HG02763 (cell line): Measurements from ENCODE around the gene GPHN.

Experiments
- ATAC-seq: cut with Tn5 transposase; IDR thresholded peaks from one replicate; pipeline ENCODE4 v1.9.1; 2021; ENCODE audit warnings: mild to moderate bottlenecking, moderate library complexity; ENCODE audit not compliant: unreplicated experiment

Gene GPHN

DNA sequence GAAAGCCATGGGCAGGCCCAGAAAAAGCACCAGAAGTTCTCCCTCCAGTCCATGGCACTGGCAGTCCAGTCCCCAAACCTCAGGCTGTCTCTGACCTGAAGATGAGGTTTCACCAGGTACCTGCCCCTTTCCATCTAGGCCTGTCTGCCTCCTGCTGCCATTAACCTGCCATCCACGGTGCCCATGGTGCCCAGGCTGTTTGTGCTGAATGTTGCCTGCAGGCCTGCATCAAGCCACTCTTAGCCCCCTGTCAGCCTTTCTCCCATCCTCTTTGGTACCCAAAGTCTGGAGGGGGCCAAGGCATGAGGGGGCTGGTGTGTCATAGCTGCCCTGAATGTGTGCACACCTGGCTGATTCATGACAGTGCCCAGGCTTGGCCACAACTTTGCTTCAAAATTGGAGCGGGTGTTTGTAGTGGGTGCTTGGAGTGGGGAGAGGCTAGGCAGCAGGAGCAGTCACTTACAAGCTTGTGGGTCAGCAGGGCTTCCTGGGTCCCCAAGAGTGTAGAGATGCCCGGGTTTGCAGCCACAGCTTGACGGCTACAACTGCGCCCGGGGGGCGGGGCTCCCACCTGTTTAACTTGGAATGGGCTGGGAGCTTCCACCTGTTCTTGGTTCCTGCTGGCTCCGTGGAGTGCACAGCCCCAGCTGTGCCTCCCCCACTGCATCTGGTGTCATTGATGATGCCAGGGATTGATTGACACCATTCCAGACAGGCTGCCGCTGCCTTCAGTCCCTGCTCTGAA lies 88.5 kb downstream of the GPHN start:
- ATAC-seq: no peak

DNA sequence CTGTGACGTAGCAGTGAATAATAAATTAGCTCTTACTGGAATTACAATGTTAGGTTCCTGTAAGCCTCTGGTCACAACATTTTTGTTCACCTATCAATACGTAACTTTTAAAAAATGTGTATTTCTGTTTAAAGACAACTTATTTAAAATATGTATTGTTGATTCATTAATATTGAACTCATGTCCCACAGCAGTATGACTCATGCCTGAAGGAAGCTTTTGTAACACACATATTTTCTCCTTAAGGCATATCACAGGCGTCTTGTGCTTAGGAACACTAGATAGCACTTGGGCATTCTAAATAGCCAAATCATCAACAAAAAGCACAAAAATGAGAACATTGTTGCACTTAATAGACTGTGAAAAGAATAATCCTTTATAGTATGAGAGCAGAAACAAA lies 92.5 kb downstream of the GPHN start:
- ATAC-seq: no peak

DNA sequence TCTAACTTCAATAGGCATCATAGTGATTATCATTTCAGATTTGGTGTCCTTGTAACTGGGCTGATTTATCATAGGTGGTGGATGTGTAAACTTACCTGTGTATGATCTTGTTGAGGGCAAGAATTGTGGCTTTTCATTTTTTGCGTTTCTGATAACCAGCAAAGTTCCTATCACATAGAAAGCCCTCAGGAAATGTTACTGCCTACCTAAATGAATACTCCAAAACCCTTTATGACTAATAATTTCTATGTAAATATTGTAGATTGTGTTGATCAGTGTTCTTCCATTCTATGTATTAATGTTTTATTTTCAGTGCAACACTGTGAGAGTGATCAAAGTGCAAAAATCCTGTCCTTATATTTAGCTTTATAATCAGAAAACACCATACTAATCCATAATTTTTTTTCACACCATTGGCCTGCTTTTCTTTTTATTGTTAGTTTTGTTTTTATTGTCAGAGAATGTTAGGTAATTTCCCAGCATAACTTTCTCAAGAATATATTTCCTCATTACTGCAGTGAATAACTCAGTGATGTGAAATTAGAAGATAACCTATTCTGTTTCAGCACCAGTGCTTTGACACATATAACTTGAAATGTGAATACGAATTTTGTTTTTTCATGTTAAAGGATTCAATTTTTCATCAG lies 94.1 kb downstream of the GPHN start:
- no peak for ATAC-seq

DNA sequence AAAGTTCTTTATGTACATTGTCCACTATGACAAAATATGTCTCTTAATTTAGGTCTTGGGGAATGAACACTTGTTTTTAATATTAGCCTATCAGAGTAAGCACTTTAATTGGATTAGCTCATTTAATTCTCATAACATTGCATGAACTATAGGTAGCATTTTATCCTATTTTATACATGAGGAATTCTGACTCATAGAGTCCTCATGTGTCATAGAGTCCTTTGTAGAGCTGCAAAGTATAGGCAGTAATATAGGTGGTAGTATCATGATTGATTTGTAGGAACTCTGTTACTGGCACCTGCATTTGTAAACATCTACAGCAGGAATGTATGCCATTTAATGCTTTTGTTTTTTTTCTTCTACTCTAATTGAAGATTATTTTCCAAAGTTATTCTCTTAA lies 96.0 kb downstream of the GPHN start:
- ATAC-seq: no peak

DNA sequence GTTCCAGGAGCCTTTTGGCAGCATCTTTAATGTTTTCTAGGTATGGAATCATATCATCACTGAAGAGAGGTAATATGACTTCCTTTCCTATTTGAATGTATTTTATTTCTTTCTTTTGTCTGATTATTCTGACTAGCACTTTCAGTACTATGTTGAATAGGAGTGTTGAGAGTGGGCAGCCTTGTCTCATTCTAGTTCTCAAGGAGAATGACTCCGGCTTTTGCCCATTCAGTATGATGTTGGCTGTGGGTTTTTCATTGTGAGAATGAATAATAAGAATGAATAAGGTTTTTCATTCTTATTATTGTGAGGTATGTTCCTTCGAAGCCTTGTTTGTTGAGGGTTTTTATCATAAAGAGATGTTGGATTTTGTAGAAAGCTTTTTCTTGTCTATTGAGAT lies 98.9 kb downstream of the GPHN start:
- ATAC-seq: no peak

DNA sequence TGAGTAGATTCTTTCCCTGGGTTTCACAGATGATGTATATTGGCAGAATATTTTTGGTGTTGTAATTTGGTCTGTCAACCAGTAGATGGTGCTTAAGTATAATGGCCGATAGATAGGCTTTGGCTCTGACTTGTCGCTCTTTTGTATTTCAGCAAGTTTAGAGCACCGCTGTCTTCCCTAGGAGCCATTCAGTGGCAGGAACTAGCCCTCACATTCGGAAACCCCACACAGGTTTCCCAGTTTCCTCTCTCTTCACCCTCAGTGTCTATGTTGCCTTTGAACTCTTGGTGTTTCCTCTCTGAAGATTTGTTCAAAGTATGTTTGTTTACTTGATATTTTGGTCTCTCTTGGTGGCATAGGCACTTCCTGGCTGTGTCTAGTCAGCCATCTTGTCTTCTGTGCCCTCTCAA lies 102.2 kb downstream of the GPHN start:
- ATAC-seq: no peak

DNA sequence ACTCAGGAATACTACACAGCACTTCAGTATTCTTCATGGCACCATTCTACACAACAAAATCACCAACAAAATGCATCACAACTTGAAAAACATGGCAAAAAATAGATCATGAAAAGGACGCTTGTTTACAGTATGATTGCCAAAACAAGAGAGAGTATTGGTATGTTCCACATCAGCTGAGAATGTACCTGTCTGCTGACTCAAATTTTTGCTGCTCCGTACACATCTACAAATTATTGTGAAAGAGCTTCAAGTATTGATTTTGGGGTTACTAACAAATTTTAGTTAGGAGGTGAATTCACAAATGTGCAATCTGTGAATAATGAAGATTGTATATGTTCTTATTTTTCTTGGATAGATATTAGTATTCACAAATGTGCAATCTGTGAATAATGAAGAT lies 105.4 kb downstream of the GPHN start:
- no peak for ATAC-seq

DNA sequence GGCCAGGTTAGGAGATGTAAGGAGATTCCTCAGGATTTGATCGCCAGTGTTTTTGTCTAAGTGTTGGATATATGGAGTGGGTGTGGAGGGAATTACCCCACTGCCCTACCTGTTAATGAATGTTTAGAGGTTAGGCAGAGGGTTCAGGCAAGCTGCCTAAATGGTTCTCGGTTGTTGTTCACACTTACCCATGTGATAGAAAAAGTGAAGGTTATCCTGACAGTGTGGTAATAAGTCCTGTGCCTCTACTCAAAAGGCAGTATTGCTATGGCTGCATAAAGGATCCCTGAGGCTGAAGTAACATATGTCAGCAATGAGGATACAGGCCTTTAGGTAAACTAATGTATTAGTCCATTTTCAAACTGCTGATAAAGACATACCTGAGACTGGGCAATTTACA lies 112.0 kb downstream of the GPHN start:
- ATAC-seq: no peak

DNA sequence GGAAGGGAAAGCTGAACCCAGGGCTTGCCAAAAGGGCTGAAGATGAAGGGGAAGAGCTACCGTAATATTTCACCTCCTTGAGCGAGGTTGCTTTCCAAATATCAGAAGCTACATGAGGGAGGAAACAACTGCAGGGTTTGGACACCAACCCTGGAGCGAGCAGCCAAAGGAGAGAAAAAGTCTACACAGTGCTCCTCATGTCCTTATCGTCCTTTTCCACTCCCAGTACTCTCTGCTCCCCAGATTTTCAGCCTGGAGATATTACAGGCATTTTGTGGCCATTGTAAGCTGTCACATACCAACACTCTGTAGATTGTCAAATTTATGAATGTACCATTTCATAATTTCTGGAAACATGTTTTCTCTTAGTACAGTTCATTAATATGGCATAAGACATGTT lies 115.9 kb downstream of the GPHN start:
- no peak for ATAC-seq

DNA sequence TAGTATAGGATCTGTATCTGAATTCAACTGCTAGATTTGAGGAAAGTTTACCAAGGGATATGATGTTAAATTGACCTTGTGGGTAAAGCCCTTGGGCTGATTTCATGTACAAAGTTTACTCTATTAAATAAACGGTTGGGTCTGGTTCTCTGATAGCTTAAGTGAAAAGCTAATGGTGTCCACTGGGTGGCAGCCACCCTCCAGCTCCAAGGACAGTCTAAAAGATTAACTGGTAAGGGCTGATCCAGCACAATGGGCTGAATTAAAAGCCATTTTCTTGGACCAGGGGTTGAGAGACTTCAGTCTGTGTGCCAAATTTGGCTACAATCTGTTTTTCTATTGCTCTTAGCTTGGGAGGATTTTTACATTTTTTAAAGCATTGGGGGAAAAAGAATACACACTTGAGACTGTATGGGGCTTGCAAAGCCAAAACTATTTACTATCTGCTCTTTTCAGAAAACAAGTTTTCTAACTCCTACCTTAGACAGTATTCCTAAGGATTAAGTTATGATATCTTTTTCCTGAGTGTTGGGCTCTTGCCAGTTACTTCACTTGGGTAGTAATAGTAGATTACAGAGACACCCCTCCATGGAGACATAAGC lies 116.5 kb downstream of the GPHN start:
- ATAC-seq: no peak

DNA sequence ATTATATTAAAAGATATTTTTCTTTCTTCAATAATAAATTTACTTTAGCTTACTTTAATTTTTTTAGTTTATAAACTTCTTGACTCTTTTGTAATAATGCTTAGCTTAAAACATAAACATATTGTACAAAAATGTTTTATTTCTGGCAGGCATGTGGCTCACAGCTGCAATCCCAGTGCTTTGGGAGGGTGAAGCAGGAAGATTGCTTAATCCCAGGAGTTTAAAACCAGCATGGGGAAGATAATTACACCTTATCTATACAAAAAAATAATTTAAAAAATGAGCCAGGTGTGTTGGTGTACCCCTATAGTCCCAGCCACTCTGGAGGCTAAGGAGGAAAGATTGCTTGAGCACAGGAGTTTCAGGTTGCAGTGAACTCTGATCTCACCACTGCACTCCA lies 120.7 kb downstream of the GPHN start:
- no peak for ATAC-seq

DNA sequence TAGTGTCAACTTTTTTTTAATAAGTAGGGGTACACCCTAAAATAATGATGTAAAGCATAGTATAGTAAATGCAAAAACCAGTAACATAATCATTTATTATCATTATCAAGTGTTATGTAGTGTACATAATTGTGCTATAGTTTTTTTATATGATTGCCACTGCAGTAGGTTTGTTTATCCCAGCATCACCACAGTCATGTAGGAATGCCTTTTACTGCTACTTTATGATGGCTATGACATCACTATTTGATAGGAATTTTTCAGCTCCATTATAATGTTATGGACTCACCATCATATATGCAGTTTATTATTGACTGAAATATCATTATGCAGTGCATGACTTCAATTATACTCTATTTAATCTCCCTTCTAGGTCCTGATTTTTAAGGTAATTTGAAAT lies 121.6 kb downstream of the GPHN start:
- ATAC-seq: no peak

DNA sequence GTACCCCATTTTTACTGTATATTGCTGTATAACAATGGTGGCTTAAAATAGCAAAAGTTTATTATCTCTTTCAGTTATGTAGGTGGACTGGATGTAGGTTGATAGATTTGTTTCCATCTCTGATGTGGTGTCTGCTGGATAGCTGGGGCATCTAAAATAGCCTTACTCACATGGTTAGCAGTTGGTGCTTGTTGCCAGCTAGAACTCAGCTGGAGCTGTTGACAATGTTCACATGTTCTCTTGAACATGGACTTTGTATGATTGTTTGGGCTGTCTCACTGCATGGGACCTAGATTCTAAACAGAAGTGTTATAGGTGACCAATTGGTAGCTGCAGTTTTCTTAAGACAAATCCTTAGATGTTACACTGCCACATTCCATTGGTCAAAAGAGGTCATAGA lies 126.9 kb downstream of the GPHN start:
- ATAC-seq: no peak

DNA sequence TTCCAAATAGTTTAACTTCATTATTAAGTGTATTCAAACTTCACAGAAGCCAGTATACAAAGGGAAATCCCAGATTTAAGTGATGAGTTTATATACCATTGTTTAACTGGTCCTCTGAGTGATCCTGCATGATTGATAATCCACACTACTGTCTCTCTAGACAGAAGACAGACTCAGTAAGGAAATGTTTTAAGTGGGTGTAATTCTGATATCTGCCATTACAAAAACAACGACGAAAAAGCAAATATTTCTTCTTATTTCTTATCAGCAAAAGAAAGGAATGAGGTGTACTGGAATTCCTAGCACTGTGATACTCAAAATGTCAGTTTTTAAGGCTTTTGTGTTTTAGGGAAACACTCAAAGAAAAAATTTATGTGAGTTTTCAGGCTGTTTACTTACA lies 127.5 kb downstream of the GPHN start:
- no peak for ATAC-seq

DNA sequence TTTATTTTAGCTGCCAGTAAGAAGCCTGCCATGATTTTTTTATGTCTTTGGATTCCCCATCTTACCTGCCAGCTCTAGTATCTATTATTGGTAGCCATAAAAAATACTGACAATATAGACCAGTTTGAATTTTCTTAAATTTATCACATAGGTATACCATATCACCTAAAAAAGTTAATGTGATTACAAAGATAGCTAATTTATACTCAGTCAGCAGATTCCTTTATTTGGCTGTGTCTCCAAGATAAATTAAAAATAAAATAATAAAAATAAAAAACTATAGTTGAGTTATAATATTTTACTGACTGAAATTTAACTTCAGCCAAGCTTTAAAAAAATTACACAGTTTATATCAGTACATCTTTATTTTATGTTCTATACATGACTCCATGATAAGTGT lies 128.3 kb downstream of the GPHN start:
- no peak for ATAC-seq

DNA sequence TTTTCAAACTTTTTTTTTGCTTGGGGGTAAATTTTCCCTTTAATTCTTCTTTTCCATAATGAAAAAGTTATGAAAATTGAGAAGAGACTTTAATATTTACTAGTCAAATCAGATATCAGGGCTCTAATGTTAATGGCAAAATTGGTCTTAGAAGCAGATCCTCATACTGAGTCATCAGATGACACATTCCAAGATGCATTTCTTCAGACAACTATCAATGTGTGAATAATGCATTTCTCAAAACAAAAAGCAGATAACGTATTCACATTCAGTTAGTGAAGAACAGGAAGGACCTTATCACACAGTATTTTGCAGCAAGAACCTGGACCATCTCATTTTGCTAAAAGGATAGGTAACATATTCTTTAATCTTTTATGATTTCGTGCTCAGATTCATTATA lies 130.7 kb downstream of the GPHN start:
- no peak for ATAC-seq

DNA sequence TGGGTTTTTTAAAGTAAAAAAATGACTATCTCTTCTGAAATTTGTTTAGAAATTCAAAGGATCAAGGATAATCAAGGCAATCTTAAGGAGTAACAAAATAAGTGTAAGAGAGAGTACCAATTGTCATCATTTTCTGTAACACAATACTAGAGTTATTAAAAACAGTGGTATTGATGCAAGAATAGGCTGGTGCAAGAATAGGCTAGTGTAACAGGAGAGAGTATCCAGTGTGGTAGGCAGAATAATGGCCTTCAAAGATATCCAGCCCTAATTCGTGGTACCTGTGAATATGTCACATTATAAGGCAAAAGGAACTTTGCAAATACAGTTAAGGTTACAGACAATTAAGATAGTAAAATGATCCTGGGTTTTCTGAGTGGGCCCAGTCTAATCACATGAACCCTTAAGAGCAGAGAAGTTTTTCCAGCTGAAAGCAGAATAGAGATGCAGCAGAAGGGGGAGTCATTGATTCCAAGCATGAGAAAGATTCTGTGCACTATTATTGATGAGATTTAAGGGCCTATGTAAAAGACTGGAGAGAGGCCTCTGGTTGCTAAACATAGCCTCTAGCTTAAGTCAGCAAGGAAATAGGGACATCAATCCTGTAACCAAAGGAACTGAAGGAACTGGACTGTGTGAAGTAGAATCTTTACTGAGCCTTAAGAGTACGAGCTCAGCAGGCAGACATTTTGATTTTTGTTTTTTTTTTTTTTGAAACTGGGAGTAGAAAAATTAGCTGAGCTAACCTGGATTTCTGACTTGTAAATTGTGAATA lies 134.1 kb downstream of the GPHN start:
- ATAC-seq: no peak

DNA sequence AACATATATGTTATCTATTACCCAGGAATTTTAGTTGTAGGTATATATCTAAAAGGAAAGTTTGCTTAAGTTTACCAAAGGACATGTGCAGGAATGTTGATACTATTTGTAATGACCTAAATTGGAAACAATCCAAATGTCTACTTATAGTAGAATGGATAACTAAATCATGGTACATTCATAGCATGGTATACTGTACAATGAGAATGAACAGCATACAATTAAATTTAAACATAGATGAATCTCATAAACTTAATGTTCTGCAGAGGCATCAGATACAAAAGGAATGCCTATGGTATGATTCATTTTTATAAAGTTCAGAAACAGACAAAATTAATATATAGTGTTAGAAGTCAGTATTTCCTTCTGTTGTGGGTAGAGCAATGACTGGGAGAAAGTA lies 135.4 kb downstream of the GPHN start:
- ATAC-seq: no peak

DNA sequence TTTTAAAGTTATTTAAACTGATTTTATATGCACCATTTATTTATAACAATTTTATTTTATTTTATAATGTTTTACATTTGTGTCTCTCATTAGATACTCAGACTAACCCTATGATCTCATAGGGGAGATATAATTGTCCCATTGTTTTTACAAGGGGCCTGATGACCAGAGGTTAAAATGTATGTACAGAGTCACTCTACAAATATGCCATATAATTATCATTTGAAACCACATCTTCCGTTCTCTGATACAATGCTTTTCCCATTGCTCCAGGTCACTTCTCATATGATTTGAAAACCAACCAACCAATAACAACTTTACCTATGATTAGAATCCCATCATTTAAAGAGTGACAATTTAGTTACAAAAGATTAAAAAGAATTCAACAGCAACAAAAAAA lies 137.8 kb downstream of the GPHN start:
- ATAC-seq: no peak

DNA sequence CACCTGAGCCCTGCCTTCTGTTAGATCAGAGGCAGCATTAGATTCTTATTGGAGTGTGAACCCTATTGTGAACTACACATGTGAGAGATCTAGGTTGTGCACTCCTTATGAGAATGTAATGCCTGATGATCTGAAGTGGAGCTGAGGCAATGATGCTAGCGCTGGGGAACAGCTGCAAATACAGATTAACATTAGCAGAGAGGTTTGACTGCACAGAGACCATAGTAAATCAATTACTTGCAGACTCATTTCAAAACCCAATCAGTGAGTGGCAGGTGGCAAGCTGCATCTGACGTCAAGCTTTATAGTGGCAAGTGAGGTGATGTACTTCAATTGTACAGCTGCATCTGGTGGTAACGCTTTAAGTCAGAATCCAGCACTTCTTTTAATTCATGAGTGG lies 141.6 kb downstream of the GPHN start:
- ATAC-seq: peak; percentile 59

DNA sequence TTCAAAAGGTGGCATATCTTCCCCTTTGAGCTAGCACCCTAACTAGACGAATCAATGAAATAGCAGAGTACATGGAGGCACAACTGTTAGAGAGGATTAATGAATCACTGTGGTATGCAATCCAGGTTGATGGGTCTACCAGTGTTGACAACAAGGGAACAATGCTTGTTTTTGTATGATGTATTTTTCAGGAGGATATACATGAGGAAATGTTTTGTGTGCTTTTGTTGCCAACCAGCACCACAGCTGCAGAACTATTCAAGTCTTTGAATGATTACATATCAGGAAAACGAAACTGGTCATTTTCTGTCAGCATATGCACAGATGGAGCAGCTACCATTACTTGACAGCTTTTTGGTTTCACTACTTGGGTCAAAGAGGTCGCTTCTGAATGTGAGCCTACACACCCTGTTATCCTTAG lies 142.6 kb downstream of the GPHN start:
- ATAC-seq: peak; percentile 63
